CD4-positive, alpha-beta memory T cell (primary cell): ENCODE results near the gene MTMR4. TPM values are rescaled to one million over a fixed set of nuclear protein-coding genes. Genes with fewer than 3 reads are reported as not detected.
A peak's percentile ranks its signal among the peaks of the same experiment; 100 is the strongest.
"Not testable (repeated sequence)": the region's sequence is repeated elsewhere in the genome, so short reads cannot be mapped to it uniquely, and the experiment has no call there.

Experiments
- CTCF ChIA-PET: fragments of 350-600 bp; sonication (Branson Sonifier 250); formaldehyde crosslinking; loops from one replicate; lab custom pipeline; 2021; ENCODE audit warnings: inconsistent platforms; ENCODE audit not compliant: partially characterized antibody; lab: Charles Lee
- POLR2A ChIA-PET: fragments of 350-600 bp; sonication (Branson Sonifier 250); formaldehyde crosslinking; loops from one replicate; lab custom pipeline; 2021; ENCODE audit not compliant: partially characterized antibody; lab: Charles Lee
- DNase-seq, 5 donors: peaks; one replicate each; pipeline versions ENCODE4 v3.0.0 to v3.0.0-alpha.2; 2020 to 2022; ENCODE audit warnings: mixed read lengths in 1 of 5
- H3K27ac ChIP-seq: one replicate; pipeline ENCODE4 v1.7.0; 2013; ENCODE audit warnings: low read depth, low read length
- H3K27me3 ChIP-seq: 2 replicates; pipeline ENCODE4 v1.7.0; 2013; ENCODE audit warnings: mild to moderate bottlenecking, low read length, moderate library complexity; ENCODE audit not compliant: insufficient read depth
- H3K36me3 ChIP-seq: 2 replicates; pipeline ENCODE4 v1.7.0; 2013; ENCODE audit warnings: mild to moderate bottlenecking, low read length, moderate library complexity; ENCODE audit not compliant: insufficient read depth
- H3K4me1 ChIP-seq: 2 replicates; pipeline ENCODE4 v1.7.0; 2013; ENCODE audit warnings: mild to moderate bottlenecking, low read length, moderate library complexity; ENCODE audit not compliant: insufficient read depth
- H3K4me3 ChIP-seq, 2 donors: one replicate each; pipeline ENCODE4 v1.7.0; 2013; ENCODE audit warnings: low read length in 2 of 2, mild to moderate bottlenecking in 1 of 2
- H3K9me3 ChIP-seq, 2 donors: one replicate each; pipeline ENCODE4 v1.7.0; 2013; ENCODE audit warnings: low read length in 2 of 2, control low read depth in 1 of 2; ENCODE audit not compliant: control insufficient read depth in 1 of 2
- H3K27ac Mint-ChIP-seq, 7 donors: one replicate each; pipeline ENCODE4 v1.8.0; 2020 to 2021; ENCODE audit warnings: mixed read lengths in 7 of 7, mild to moderate bottlenecking in 6 of 7, inconsistent platforms in 3 of 7, moderate library complexity in 3 of 7
- H3K27me3 Mint-ChIP-seq, 2 donors: one replicate each; pipeline ENCODE4 v1.8.0; 2020 to 2021; ENCODE audit warnings: mixed read lengths in 2 of 2
- H3K36me3 Mint-ChIP-seq, 2 donors: one replicate each; pipeline ENCODE4 v1.8.0; 2020 to 2021; ENCODE audit warnings: mixed read lengths in 2 of 2, inconsistent platforms in 1 of 2, mild to moderate bottlenecking in 1 of 2
- H3K4me1 Mint-ChIP-seq, 4 donors: one replicate each; pipeline ENCODE4 v1.8.0; 2020 to 2021; ENCODE audit warnings: mixed read lengths in 4 of 4, mild to moderate bottlenecking in 1 of 4
- H3K4me3 Mint-ChIP-seq, 8 donors: one replicate each; pipeline ENCODE4 v1.8.0; 2020 to 2021; ENCODE audit warnings: mixed read lengths in 8 of 8, mild to moderate bottlenecking in 7 of 8, moderate library complexity in 6 of 8, inconsistent platforms in 3 of 8
- H3K9me3 Mint-ChIP-seq, 8 donors: one replicate each; pipeline ENCODE4 v1.8.0; 2020 to 2021; ENCODE audit warnings: mixed read lengths in 8 of 8, mild to moderate bottlenecking in 5 of 8, inconsistent platforms in 3 of 8, moderate library complexity in 1 of 8
- intact Hi-C: fragments of 100-400 bp; cut with micrococcal nuclease; formaldehyde crosslinking; loops from one replicate; pipeline ENCODE4 v1.15.1; 2023
- polyA plus RNA-seq, 2 donors: library from polyadenylated mRNA; unstranded; fragments of 300-500 nt; fragmentation: Illumina TruSeq; gene quantifications; one replicate each; pipeline ENCODE4 v1.2.3, GENCODE V29; 2021
- total RNA-seq, 2 experiments: library from RNA; stranded (reverse); gene quantifications; one replicate each; pipeline ENCODE4 v1.2.3, GENCODE V29; 2021

MTMR4 gene
- total and polyA plus RNA-seq, 4 experiments from 2014 or later, result 17.5 to 65.7 (median 41.9) TPM

DNA sequence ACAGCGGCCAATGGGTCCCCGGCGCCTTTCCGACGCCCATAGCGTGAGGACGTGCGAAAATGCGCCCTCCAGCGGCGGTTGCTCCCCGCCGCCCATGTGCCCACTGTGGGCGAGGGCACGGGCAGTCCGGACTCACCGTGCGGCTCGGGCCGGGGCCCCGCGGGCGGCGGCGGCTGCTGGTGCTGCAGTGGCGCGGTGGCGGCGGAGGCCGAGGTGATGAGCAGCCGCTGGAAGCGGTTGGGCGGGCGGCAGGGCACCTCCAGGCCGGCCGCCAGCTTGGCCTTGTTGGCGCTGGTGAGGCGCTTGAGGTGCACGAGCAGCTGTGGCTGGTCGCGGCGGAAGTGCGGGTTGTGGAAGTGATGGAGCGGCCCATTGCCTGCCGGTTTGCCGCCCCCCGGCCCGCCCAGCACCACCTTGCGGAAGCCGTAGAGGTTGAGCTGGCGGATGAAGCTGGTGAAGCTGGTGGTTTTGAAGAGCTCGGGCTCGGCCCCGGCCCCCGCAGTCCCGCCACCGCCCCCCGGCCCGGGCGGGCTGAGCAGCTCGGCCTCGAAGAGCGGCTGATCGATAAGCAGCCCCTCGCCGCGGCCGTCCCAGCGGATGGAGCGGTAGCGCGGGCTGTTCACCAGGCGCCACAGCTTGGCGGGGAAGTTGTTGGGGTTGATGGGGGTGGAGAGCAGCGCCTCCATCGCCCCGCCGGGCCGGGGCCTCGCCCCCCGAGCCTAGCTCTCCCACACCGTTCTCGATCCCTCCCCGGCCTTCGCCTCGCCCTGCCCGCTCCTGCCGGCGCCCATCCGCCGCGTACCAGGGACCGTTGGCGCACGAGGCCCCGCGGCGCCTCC, 26.6 kb downstream of the MTMR4 start, which contains the start of gene HSF5:
Gene HSF5, minus strand, starts transcription at position 820 of the 839 bp plus-strand sequence. Its CDS starts 134 bp downstream, at position 686.
- H3K9me3 ChIP-seq, result no peaks in the 10 kb centered on the region
- Mint-ChIP-seq H3K27me3 (no peaks in the 10 kb centered on the region), H3K36me3 (peaks cover 21 to 28% of the 10 kb centered on the region in 2 donors), H3K4me1 (peaks cover 5 to 15% (median 5%) of the 10 kb centered on the region in 4 donors), H3K4me3 (peak within 1 kb of the TSS; percentile 50 to 81 (median 70)), H3K27ac (peak within 1 kb of the TSS in 5 of 7 donors; percentile 15 to 72 (median 47)), H3K9me3 (no peaks in the 10 kb centered on the region)
- H3K27ac ChIP-seq, result peak within 1 kb of the TSS; percentile 20
- peaks cover 4% of the 10 kb centered on the region for H3K4me1 ChIP-seq
- H3K4me3 ChIP-seq, result peak within 1 kb of the TSS; percentile 46 to 47
- peak; percentile 76 to 83 (median 82) for DNase-seq
- peaks cover 20% of the 10 kb centered on the region for H3K36me3 ChIP-seq
- intact Hi-C loops, result loop anchor here (1.0 kb wide), 2 partner anchors 30 to 239 kb away; no protein-coding TSS in a partner anchor
- CTCF ChIA-PET, result interaction anchor here (0.5 to 3.5 kb wide), 26 partner anchors 8 to 517 kb away, joined by 3 to 41 read pairs (median 4); partner anchors contain the start of genes MTMR4, RNF43 and SUPT4H1
- no peaks in the 10 kb centered on the region for H3K27me3 ChIP-seq
- POLR2A ChIA-PET, result interaction anchor here (0.5 to 1.7 kb wide), 18 partner anchors 15 to 721 kb away, joined by 3 to 20 read pairs (median 6); partner anchors contain the start of genes MTMR4, RNF43, SUPT4H1 and TSPOAP1

GRCh38 chr17:58484600-58484999, 29.8 kb downstream of the MTMR4 start:
- intact Hi-C loops, result no loop called here
- Mint-ChIP-seq H3K4me3 (no peak overlapping the region), H3K4me1 (peaks cover 5 to 16% (median 5%) of the 10 kb centered on the region in 4 donors), H3K36me3 (peaks cover 8 to 11% of the 10 kb centered on the region in 2 donors), H3K27me3 (no peaks in the 10 kb centered on the region), H3K9me3 (no peaks in the 10 kb centered on the region), H3K27ac (peak overlapping the region in 2 of 7 donors; percentile 10 to 75)
- ChIA-PET CTCF (no interaction called here), POLR2A (no interaction called here)
- H3K27ac ChIP-seq, result no peak overlapping the region
- H3K4me1 ChIP-seq, result peaks cover 4% of the 10 kb centered on the region
- H3K4me3 ChIP-seq, result no peak overlapping the region
- no peaks in the 10 kb centered on the region for H3K27me3 ChIP-seq
- no peaks in the 10 kb centered on the region for H3K36me3 ChIP-seq
- no peak for DNase-seq
- H3K9me3 ChIP-seq, result no peaks in the 10 kb centered on the region

DNA sequence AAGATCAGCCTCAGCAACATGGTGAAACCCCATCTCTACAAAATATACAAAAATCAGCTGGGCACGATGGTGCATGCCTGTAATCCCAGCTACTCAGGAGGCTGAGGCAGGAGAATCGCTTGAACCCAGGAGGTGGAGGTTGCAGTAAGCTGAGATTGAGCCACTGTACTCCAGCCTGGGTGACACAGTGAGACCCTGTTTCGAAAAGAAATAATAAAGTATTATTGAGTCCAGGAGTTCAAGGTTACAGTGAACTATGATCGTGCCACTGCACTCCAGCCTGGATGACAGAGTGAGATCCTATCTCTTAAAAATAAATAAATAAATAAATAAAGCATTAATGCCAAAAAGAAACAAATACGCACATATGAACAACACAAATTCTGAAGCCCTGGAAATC, 32.6 kb downstream of the MTMR4 start:
- H3K27me3 Mint-ChIP-seq, H3K27me3 ChIP-seq, POLR2A ChIA-PET, H3K4me1 ChIP-seq, H3K9me3 Mint-ChIP-seq, H3K9me3 ChIP-seq, H3K27ac ChIP-seq, DNase-seq, intact Hi-C loops, H3K4me3 Mint-ChIP-seq, CTCF ChIA-PET, H3K27ac Mint-ChIP-seq, H3K36me3 Mint-ChIP-seq, H3K4me3 ChIP-seq, H3K36me3 ChIP-seq: not testable (repeated sequence)
- H3K4me1 Mint-ChIP-seq, result peaks cover 0 to 11% (median 5%) of the 10 kb centered on the region in 4 donors

GRCh38 chr17:58480090-58480489, 34.3 kb downstream of the MTMR4 start:
- H3K4me3 ChIP-seq, result no peak overlapping the region
- Mint-ChIP-seq H3K27ac (no peak overlapping the region), H3K9me3 (no peaks in the 10 kb centered on the region), H3K27me3 (no peaks in the 10 kb centered on the region), H3K4me3 (no peak overlapping the region), H3K4me1 (peaks cover 0 to 7% (median 4%) of the 10 kb centered on the region in 4 donors), H3K36me3 (peaks cover 13% of the 10 kb centered on the region in 2 donors)
- no peak overlapping the region for H3K27ac ChIP-seq
- H3K9me3 ChIP-seq, result no peaks in the 10 kb centered on the region
- ChIA-PET POLR2A (no interaction called here), CTCF (no interaction called here)
- intact Hi-C loops, result no loop called here
- DNase-seq, result no peak
- H3K27me3 ChIP-seq, result no peaks in the 10 kb centered on the region
- no peaks in the 10 kb centered on the region for H3K36me3 ChIP-seq
- no peaks in the 10 kb centered on the region for H3K4me1 ChIP-seq

DNA sequence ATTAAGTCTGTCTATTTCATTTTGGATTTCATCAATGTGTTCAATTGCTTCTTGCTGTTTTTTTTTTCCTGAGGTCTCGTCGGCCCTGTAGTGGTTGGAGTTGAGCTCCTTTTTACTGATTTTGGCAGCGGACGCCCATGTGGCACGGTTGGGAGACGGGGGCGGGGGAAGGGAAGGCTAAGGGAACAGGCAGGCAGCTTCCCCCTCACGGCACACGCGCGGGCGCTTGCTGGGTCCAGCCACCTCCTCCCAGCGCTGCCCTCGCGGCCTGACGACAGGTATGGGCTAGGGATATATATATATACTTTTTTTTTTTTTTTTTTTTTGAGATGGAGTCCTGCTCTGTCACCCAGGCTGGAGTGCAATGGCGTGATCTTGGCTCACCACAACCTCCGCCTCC, 37.6 kb downstream of the MTMR4 start:
- DNase-seq, result no peak
- Mint-ChIP-seq H3K36me3 (peaks cover 13% of the 10 kb centered on the region in 2 donors), H3K4me3 (no peak overlapping the region), H3K9me3 (no peaks in the 10 kb centered on the region), H3K27ac (no peak overlapping the region), H3K4me1 (peaks cover 0 to 1% (median 0%) of the 10 kb centered on the region in 4 donors), H3K27me3 (no peaks in the 10 kb centered on the region)
- Histone ChIP-seq H3K27ac (no peak overlapping the region), H3K4me1 (no peaks in the 10 kb centered on the region), H3K27me3 (no peaks in the 10 kb centered on the region), H3K9me3 (no peaks in the 10 kb centered on the region), H3K36me3 (no peaks in the 10 kb centered on the region), H3K4me3 (no peak overlapping the region)
- ChIA-PET CTCF (interaction anchor here (1.7 kb wide), 1 partner anchor 11 kb away, joined by 5 read pairs; the partner anchor contains the start of gene HSF5), POLR2A (no interaction called here)
- intact Hi-C loops, result no loop called here

DNA sequence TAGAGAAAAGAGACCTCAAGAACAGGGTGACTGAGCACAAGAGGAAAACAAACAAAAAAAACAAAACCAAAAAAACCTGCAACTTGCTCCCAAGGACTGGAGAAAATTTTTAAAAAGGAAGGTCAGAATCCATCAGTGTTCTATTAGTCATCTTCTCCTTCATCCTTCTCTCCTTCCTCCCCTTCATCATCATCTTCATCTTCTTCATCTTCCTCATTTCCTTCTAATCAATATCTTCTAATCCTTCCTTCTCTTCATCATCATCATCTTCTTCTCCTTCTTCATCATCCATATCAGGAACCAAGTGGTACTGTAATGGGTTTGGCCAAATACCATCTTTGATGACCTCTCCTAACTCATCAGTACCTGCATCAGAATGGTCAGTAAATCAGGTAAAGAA, 38.5 kb downstream of the MTMR4 start:
- H3K4me3 ChIP-seq, result no peak overlapping the region
- Mint-ChIP-seq H3K36me3 (peaks cover 13% of the 10 kb centered on the region in 2 donors), H3K4me3 (no peak overlapping the region), H3K27me3 (no peaks in the 10 kb centered on the region), H3K9me3 (no peaks in the 10 kb centered on the region), H3K4me1 (peaks cover 0 to 1% (median 0%) of the 10 kb centered on the region in 4 donors), H3K27ac (no peak overlapping the region)
- H3K36me3 ChIP-seq, result no peaks in the 10 kb centered on the region
- H3K9me3 ChIP-seq, result no peaks in the 10 kb centered on the region
- intact Hi-C loops, result no loop called here
- no peak overlapping the region for H3K27ac ChIP-seq
- no peaks in the 10 kb centered on the region for H3K27me3 ChIP-seq
- ChIA-PET POLR2A (no interaction called here), CTCF (interaction anchor here (1.1 to 1.7 kb wide), 2 partner anchors 12 to 131 kb away, joined by 3 to 5 read pairs; partner anchors contain the start of gene HSF5)
- no peak for DNase-seq
- no peaks in the 10 kb centered on the region for H3K4me1 ChIP-seq

DNA sequence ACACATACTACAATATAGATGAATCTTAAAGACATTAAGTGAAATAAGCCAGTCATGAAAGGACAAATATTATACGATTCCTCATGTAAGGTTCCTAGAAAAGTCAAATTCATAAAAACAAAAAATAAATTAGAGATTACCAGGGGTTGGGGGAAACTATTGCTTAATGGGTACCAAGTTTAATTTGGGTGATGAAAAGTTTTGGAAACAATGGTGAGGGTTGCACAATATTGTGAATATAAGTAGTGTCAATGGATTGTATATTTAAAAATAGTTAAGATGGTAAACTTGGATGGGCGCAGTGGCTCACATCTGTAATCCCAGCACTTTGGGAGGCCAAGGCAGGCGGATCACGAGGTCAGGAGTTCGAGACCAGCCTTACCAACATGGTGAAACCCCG, 44.1 kb downstream of the MTMR4 start:
- H3K27ac ChIP-seq, result no peak overlapping the region
- Mint-ChIP-seq H3K36me3 (no peaks in the 10 kb centered on the region), H3K4me3 (no peak overlapping the region), H3K27me3 (no peaks in the 10 kb centered on the region), H3K27ac (no peak overlapping the region), H3K4me1 (peaks cover 0 to 1% (median 0%) of the 10 kb centered on the region in 4 donors), H3K9me3 (no peaks in the 10 kb centered on the region)
- intact Hi-C loops, result no loop called here
- H3K9me3 ChIP-seq, result no peaks in the 10 kb centered on the region
- CTCF ChIA-PET, result no interaction called here
- no peaks in the 10 kb centered on the region for H3K36me3 ChIP-seq
- no peak overlapping the region for H3K4me3 ChIP-seq
- no peaks in the 10 kb centered on the region for H3K27me3 ChIP-seq
- POLR2A ChIA-PET, result no interaction called here
- H3K4me1 ChIP-seq, result no peaks in the 10 kb centered on the region
- no peak for DNase-seq
